K562 (cell line): ENCODE results near the gene ADK. TPM values are rescaled to one million over a fixed set of nuclear protein-coding genes. Genes with fewer than 3 reads are reported as not detected.
A peak's percentile ranks its signal among the peaks of the same experiment; 100 is the strongest.

Source experiments
- ARNT ChIP-seq, 2 experiments: fragments of 450-650 bp; IDR thresholded peaks; 2 replicates each; pipeline ENCODE4 v1.6.1; 2016; ENCODE audit warnings: mild to moderate bottlenecking in 1 of 2
- CBX5 ChIP-seq: IDR thresholded peaks from 2 replicates; pipeline ENCODE4 v1.6.1; 2014; ENCODE audit warnings: low read depth, borderline replicate concordance
- CCAR2 ChIP-seq: fragments of 200-400 bp; formaldehyde crosslinking; IDR thresholded peaks from 2 replicates; pipeline ENCODE4 v1.6.1; 2017; ENCODE audit warnings: mild to moderate bottlenecking, low read depth, low read length
- FOXJ2 ChIP-seq: fragments of 200-800 bp; sonication (Bioruptor generic); IDR thresholded peaks from 2 replicates; pipeline ENCODE4 v1.6.1; 2016; ENCODE audit warnings: missing genetic modification characterization, missing compliant biosample characterization
- HDGF ChIP-seq: fragments of 450-650 bp; IDR thresholded peaks from 2 replicates; pipeline ENCODE4 v1.6.1; 2016
- KDM1A ChIP-seq, 2 experiments: fragments of 450-650 bp; IDR thresholded peaks; 2 replicates each; pipeline ENCODE4 v1.6.1; 2016; ENCODE audit warnings: mild to moderate bottlenecking in 2 of 2
- MYC ChIP-seq, 2 experiments: fragments of 250-450 bp in 1 of 2; sonication (Bioruptor Pico) in 1 of 2; IDR thresholded peaks; 2 replicates each; pipeline versions ENCODE4 v1.5.1 to v1.6.1; 2012 to 2021; ENCODE audit warnings: low read depth in 2 of 2, borderline replicate concordance in 1 of 2, improper control_type of control experiment in 1 of 2, low read length in 1 of 2, mild to moderate bottlenecking in 1 of 2, moderate library complexity in 1 of 2
- NCOR1 ChIP-seq: fragments of 450-650 bp; IDR thresholded peaks from 2 replicates; pipeline ENCODE4 v1.6.1; 2016; ENCODE audit warnings: mild to moderate bottlenecking, moderate library complexity
- PHB ChIP-seq: fragments of 250-450 bp; sonication (Bioruptor Pico); IDR thresholded peaks from 2 replicates; pipeline ENCODE4 v1.5.0; 2021
- PHTF2 ChIP-seq: fragments of 250-450 bp; sonication (Bioruptor Pico); IDR thresholded peaks from 2 replicates; pipeline ENCODE4 v1.5.0; 2021; ENCODE audit warnings: mild to moderate bottlenecking
- RBFOX2 ChIP-seq: fragments of 200-400 bp; formaldehyde crosslinking; IDR thresholded peaks from 2 replicates; pipeline ENCODE4 v1.6.1; 2017; ENCODE audit warnings: low read depth, mild to moderate bottlenecking, low read length, moderate library complexity
- TSC22D4 ChIP-seq: fragments of 450-650 bp; IDR thresholded peaks from 2 replicates; pipeline ENCODE4 v1.6.1; 2016; ENCODE audit warnings: missing genetic modification characterization, missing biosample characterization, control low read depth
- ZFPM2 ChIP-seq: fragments of 250-450 bp; sonication (Bioruptor Pico); IDR thresholded peaks from 2 replicates; pipeline ENCODE4 v1.5.1; 2022; ENCODE audit warnings: mild to moderate bottlenecking
- ZKSCAN3 ChIP-seq: fragments of 250-450 bp; sonication (Bioruptor Pico); IDR thresholded peaks from 2 replicates; pipeline ENCODE4 v1.4.0; 2020
- ZNF24 ChIP-seq: fragments of 450-650 bp; IDR thresholded peaks from 2 replicates; pipeline ENCODE4 v1.6.1; 2016
- ZNF316 ChIP-seq: fragments of 450-650 bp; IDR thresholded peaks from 2 replicates; pipeline ENCODE4 v1.6.1; 2016
- ZNF445 ChIP-seq: fragments of 250-450 bp; sonication (Bioruptor Pico); IDR thresholded peaks from 2 replicates; pipeline ENCODE4 v1.4.0; 2020; ENCODE audit warnings: low read depth, mild to moderate bottlenecking, moderate library complexity
- ZNF551 ChIP-seq: fragments of 250-450 bp; sonication (Bioruptor Pico); IDR thresholded peaks from 2 replicates; pipeline ENCODE4 v1.5.0; 2021; ENCODE audit warnings: mild to moderate bottlenecking, moderate library complexity
- ZNF778 ChIP-seq: fragments of 450-650 bp; formaldehyde crosslinking; IDR thresholded peaks from 2 replicates; pipeline ENCODE4 v1.4.0; 2020; ENCODE audit warnings: mild to moderate bottlenecking, moderate library complexity
- ZNF79 ChIP-seq: fragments of 250-450 bp; sonication (Bioruptor Pico); IDR thresholded peaks from 2 replicates; pipeline ENCODE4 v1.4.0; 2020; ENCODE audit warnings: low read depth, mild to moderate bottlenecking, moderate library complexity
- polyA plus RNA-seq, 8 experiments: library from polyadenylated mRNA; depleted of rRNA in 4 of 8; stranded (reverse) in 5 of 8; unstranded in 3 of 8; fragments of >200 nt; fragmentation: Nextera tagmentation in 2 of 8; fragmentation: Illumina TruSeq in 1 of 8; extraction: Ambion mirVana in 2 of 8; extraction: Trizol in 1 of 8; gene quantifications; 2 replicates each; pipeline versions ENCODE4 v1.2.1 to v1.2.3, GENCODE V29; 2011 to 2014; ENCODE audit warnings: inconsistent platforms in 1 of 8, missing spikeins in 1 of 8
- total RNA-seq, 7 experiments: library from RNA; depleted of rRNA in 6 of 7; stranded (reverse); fragments of >200 nt in 6 of 7; fragmentation: Illumina TruSeq in 2 of 7; extraction: Trizol in 2 of 7; gene quantifications; 2 replicates each; pipeline versions ENCODE4 v1.2.1 to v1.2.3, GENCODE V29; 2011 to 2021; ENCODE audit warnings: low replicate concordance in 1 of 7
- TF ChIP-seq, protein P1 (sequence below): fragments of 250-450 bp; sonication (Bioruptor Pico); IDR thresholded peaks from 2 replicates; pipeline ENCODE4 v1.4.0; 2020
- TF ChIP-seq, protein P2 (sequence below): fragments of 250-450 bp; sonication (Bioruptor Pico); IDR thresholded peaks from 2 replicates; pipeline ENCODE4 v1.8.0; 2022; ENCODE audit warnings: inconsistent platforms
- TF ChIP-seq, protein P3 (sequence below): fragments of 250-450 bp; sonication (Bioruptor Pico); IDR thresholded peaks from 2 replicates; pipeline ENCODE4 v1.4.0; 2020

ADK gene
- total and polyA plus RNA-seq, 9 of the 15 experiments (the other 6 are each of a cell fraction or from before 2014, with no cell fraction given): 54.2 to 97.8 (median 73.6) TPM

DNA sequence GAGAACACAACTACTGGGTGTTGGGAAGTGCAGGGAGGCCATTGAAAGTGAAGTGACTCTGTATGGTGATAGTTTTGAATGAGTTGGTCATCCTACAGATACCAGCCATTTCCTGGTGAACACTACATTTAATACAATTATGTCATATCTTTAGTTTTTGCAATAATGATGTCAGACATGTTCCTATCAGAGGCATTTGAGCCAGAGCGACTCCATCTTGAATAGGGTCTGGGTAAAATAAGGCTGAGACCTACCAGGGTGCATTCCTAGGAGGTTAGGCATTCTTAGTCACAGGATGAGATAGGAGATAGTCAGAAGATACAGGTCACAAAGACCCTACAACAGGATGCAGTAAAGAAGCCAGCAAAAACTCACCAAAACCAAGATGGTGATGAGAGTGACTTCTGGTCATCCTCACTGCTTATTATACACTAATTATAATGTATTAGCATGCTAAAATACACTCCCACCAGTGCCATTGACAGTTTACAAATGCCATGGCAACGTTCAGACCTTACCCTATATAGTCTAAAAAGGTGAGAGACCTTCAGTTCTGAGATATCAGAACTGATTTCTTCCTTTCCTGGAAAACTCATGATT, 28.2 kb downstream of the ADK start (continued):
- TF ChIP-seq ZFPM2 (CRISPR knock-in tag) (no peak), ZKSCAN3 (CRISPR knock-in tag) (no peak), HDGF (no peak), ZNF551 (CRISPR knock-in tag) (0 out of 2 replicates have a peak, but pooled peaks have one; percentile 40), NCOR1 (no peak), ZNF445 (CRISPR knock-in tag) (peak; percentile 76; the same call in 1 of the 2 replicates), PHTF2 (CRISPR knock-in tag) (no peak), KDM1A (IDR thresholded peaks at IDR 0.05) (no peak), RBFOX2 (peak; percentile 41; the same call in 1 of the 2 replicates), ZNF316 (no peak), CBX5 (no peak), TSC22D4 (tag) (no peak), ZNF24 (no peak), CCAR2 (no peak), ZNF79 (CRISPR knock-in tag) (peak; percentile 81), PHB (CRISPR knock-in tag) (no peak), ZNF778 (no peak), MYC (IDR thresholded peaks at IDR 0.05; ENCODE audit: low read depth, low read length) (no peak), MYC (CRISPR knock-in tag; IDR thresholded peaks at IDR 0.05; ENCODE audit: borderline replicate concordance, low read depth) (peak; percentile 89), ARNT (IDR thresholded peaks at IDR 0.05) (no peak), FOXJ2 (tag) (no peak)
- TF ChIP-seq, protein P1, sequence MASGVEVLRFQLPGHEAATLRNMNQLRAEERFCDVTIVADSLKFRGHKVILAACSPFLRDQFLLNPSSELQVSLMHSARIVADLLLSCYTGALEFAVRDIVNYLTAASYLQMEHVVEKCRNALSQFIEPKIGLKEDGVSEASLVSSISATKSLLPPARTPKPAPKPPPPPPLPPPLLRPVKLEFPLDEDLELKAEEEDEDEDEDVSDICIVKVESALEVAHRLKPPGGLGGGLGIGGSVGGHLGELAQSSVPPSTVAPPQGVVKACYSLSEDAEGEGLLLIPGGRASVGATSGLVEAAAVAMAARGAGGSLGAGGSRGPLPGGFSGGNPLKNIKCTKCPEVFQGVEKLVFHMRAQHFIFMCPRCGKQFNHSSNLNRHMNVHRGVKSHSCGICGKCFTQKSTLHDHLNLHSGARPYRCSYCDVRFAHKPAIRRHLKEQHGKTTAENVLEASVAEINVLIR: peak; percentile 75
- TF ChIP-seq, protein P2, sequence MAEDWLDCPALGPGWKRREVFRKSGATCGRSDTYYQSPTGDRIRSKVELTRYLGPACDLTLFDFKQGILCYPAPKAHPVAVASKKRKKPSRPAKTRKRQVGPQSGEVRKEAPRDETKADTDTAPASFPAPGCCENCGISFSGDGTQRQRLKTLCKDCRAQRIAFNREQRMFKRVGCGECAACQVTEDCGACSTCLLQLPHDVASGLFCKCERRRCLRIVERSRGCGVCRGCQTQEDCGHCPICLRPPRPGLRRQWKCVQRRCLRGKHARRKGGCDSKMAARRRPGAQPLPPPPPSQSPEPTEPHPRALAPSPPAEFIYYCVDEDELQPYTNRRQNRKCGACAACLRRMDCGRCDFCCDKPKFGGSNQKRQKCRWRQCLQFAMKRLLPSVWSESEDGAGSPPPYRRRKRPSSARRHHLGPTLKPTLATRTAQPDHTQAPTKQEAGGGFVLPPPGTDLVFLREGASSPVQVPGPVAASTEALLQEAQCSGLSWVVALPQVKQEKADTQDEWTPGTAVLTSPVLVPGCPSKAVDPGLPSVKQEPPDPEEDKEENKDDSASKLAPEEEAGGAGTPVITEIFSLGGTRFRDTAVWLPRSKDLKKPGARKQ: no peak
- TF ChIP-seq, protein P3, sequence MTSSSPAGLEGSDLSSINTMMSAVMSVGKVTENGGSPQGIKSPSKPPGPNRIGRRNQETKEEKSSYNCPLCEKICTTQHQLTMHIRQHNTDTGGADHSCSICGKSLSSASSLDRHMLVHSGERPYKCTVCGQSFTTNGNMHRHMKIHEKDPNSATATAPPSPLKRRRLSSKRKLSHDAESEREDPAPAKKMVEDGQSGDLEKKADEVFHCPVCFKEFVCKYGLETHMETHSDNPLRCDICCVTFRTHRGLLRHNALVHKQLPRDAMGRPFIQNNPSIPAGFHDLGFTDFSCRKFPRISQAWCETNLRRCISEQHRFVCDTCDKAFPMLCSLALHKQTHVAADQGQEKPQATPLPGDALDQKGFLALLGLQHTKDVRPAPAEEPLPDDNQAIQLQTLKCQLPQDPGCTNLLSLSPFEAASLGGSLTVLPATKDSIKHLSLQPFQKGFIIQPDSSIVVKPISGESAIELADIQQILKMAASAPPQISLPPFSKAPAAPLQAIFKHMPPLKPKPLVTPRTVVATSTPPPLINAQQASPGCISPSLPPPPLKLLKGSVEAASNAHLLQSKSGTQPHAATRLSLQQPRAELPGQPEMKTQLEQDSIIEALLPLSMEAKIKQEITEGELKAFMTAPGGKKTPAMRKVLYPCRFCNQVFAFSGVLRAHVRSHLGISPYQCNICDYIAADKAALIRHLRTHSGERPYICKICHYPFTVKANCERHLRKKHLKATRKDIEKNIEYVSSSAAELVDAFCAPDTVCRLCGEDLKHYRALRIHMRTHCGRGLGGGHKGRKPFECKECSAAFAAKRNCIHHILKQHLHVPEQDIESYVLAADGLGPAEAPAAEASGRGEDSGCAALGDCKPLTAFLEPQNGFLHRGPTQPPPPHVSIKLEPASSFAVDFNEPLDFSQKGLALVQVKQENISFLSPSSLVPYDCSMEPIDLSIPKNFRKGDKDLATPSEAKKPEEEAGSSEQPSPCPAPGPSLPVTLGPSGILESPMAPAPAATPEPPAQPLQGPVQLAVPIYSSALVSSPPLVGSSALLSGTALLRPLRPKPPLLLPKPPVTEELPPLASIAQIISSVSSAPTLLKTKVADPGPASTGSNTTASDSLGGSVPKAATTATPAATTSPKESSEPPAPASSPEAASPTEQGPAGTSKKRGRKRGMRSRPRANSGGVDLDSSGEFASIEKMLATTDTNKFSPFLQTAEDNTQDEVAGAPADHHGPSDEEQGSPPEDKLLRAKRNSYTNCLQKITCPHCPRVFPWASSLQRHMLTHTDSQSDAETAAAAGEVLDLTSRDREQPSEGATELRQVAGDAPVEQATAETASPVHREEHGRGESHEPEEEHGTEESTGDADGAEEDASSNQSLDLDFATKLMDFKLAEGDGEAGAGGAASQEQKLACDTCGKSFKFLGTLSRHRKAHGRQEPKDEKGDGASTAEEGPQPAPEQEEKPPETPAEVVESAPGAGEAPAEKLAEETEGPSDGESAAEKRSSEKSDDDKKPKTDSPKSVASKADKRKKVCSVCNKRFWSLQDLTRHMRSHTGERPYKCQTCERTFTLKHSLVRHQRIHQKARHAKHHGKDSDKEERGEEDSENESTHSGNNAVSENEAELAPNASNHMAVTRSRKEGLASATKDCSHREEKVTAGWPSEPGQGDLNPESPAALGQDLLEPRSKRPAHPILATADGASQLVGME (CRISPR knock-in tag): peak; percentile 67; the same call in 1 of the 2 replicates
